ENCODE results near the gene GRIA3. TPM values are rescaled to one million over a fixed set of nuclear protein-coding genes. Genes with fewer than 3 reads are reported as not detected.

The GRIA3 gene
- polyA plus RNA-seq, 1 of the 3 experiments (the other 2 are of a cell fraction): 0.15 TPM

GRCh38 chrX:123425471-123425870 is 241.4 kb downstream of the GRIA3 start (continued):
- TF ChIP-seq USF1 (IDR thresholded peaks at IDR 0.05; ENCODE audit: borderline replicate concordance, low read depth): no peak
- TF ChIP-seq NFIC (IDR thresholded peaks at IDR 0.05; ENCODE audit: borderline replicate concordance): no peak
- TF ChIP-seq RXRA (IDR thresholded peaks at IDR 0.05; ENCODE audit: borderline replicate concordance, low read depth): no peak
- TF ChIP-seq NRF1 (IDR thresholded peaks at IDR 0.05; ENCODE audit: low read depth, low read length): no peak
- TF ChIP-seq MEF2A (IDR thresholded peaks at IDR 0.05; ENCODE audit: borderline replicate concordance, low read depth): no peak
- no peak for TF ChIP-seq EP300 (IDR thresholded peaks at IDR 0.05; ENCODE audit: borderline replicate concordance in 1 of 2, low read depth in 1 of 2, low read length in 1 of 2)
- TF ChIP-seq CHD2 (IDR thresholded peaks at IDR 0.05; ENCODE audit: low read length, partially characterized antibody): no peak

GRCh38 chrX:123425904-123426303 is 241.8 kb downstream of the GRIA3 start:
- Histone ChIP-seq H3K27ac (ENCODE audit: low read depth in 2 of 2, low read length in 1 of 2) (no peak overlapping the region), H3F3A (replicated peaks; ENCODE audit: insufficient read depth) (peaks cover 16% of the 10 kb centered on the region), H2AFZ (ENCODE audit: low read depth) (no peak overlapping the region), H3K9ac (no peak overlapping the region), H4K20me1 (ENCODE audit: insufficient read depth) (no peaks in the 10 kb centered on the region), H3K4me2 (no peak overlapping the region), H3K4me3 (ENCODE audit: low read depth in 2 of 2, low read length in 1 of 2) (no peak overlapping the region), H3K9me2 (no peaks in the 10 kb centered on the region), H3K4me1 (ENCODE audit: control insufficient read depth in 1 of 2, insufficient read depth in 2 of 2, low read depth in 1 of 2, low read length in 1 of 2) (peaks cover 0 to 10% of the 10 kb centered on the region in 2 experiments; a peak in 1 of 4 replicates), H3K79me2 (ENCODE audit: insufficient read depth) (no peaks in the 10 kb centered on the region), H3K36me3 (replicated peaks in 1 of 2; ENCODE audit: control insufficient read depth in 1 of 2, insufficient read depth in 2 of 2, low read length in 1 of 2) (no peaks in the 10 kb centered on the region), H3K27me3 (ENCODE audit: insufficient read depth) (no peaks in the 10 kb centered on the region), H3K9me3 (no peaks in the 10 kb centered on the region)
- DNase-seq: no peak
- POLR2A ChIA-PET: interaction anchor here (0.6 kb wide), 1 partner anchor 14 kb away, joined by 3 read pairs; no protein-coding TSS in a partner anchor
- TF ChIP-seq SMC3 (IDR thresholded peaks at IDR 0.05; ENCODE audit: low read depth, low read length) (no peak), RXRA (IDR thresholded peaks at IDR 0.05; ENCODE audit: borderline replicate concordance, low read depth) (no peak), IRF3 (IDR thresholded peaks at IDR 0.05; ENCODE audit: low read depth, low read length) (no peak), USF1 (IDR thresholded peaks at IDR 0.05; ENCODE audit: borderline replicate concordance, low read depth) (no peak), NFIC (IDR thresholded peaks at IDR 0.05; ENCODE audit: borderline replicate concordance) (no peak), NRF1 (IDR thresholded peaks at IDR 0.05; ENCODE audit: low read depth, low read length) (no peak), EP300 (IDR thresholded peaks at IDR 0.05; ENCODE audit: borderline replicate concordance in 1 of 2, low read depth in 1 of 2, low read length in 1 of 2) (no peak), TAF1 (IDR thresholded peaks at IDR 0.05; ENCODE audit: borderline replicate concordance, low read depth, low read length) (no peak), EZH2phosphoT487 (IDR thresholded peaks at IDR 0.05; ENCODE audit: borderline replicate concordance, low read depth) (no peak), YY1 (IDR thresholded peaks at IDR 0.05; ENCODE audit: low read depth) (no peak), SIN3A (IDR thresholded peaks at IDR 0.05; ENCODE audit: borderline replicate concordance, low read depth, low read length) (no peak)
- TF ChIP-seq, protein P1, sequence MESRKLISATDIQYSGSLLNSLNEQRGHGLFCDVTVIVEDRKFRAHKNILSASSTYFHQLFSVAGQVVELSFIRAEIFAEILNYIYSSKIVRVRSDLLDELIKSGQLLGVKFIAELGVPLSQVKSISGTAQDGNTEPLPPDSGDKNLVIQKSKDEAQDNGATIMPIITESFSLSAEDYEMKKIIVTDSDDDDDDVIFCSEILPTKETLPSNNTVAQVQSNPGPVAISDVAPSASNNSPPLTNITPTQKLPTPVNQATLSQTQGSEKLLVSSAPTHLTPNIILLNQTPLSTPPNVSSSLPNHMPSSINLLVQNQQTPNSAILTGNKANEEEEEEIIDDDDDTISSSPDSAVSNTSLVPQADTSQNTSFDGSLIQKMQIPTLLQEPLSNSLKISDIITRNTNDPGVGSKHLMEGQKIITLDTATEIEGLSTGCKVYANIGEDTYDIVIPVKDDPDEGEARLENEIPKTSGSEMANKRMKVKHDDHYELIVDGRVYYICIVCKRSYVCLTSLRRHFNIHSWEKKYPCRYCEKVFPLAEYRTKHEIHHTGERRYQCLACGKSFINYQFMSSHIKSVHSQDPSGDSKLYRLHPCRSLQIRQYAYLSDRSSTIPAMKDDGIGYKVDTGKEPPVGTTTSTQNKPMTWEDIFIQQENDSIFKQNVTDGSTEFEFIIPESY (IDR thresholded peaks at IDR 0.05; ENCODE audit: borderline replicate concordance, low read depth): no peak
- TF ChIP-seq, protein P2, sequence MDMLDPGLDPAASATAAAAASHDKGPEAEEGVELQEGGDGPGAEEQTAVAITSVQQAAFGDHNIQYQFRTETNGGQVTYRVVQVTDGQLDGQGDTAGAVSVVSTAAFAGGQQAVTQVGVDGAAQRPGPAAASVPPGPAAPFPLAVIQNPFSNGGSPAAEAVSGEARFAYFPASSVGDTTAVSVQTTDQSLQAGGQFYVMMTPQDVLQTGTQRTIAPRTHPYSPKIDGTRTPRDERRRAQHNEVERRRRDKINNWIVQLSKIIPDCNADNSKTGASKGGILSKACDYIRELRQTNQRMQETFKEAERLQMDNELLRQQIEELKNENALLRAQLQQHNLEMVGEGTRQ (IDR thresholded peaks at IDR 0.05; ENCODE audit: borderline replicate concordance, low read depth, low read length): no peak
- CTCF ChIA-PET: interaction anchor here (1.4 kb wide), 1 partner anchor 11 kb away, joined by 3 read pairs; no protein-coding TSS in a partner anchor
- 31% methylated on average over 3 of the region's 3 CpGs for WGBS (ENCODE audit: low lambda C conversion rate)
